GM19193 (cell line): ENCODE results near the gene RPUSD4.
A peak's percentile ranks its signal among the peaks of the same experiment; 100 is the strongest.

Experiments used
- POLR2A ChIP-seq: IDR thresholded peaks from 4 replicates; pipeline ENCODE4 v1.6.1; 2011; ENCODE audit not compliant: insufficient read depth, insufficient read length; ENCODE audit errors: extremely low read depth

The RPUSD4 gene

DNA sequence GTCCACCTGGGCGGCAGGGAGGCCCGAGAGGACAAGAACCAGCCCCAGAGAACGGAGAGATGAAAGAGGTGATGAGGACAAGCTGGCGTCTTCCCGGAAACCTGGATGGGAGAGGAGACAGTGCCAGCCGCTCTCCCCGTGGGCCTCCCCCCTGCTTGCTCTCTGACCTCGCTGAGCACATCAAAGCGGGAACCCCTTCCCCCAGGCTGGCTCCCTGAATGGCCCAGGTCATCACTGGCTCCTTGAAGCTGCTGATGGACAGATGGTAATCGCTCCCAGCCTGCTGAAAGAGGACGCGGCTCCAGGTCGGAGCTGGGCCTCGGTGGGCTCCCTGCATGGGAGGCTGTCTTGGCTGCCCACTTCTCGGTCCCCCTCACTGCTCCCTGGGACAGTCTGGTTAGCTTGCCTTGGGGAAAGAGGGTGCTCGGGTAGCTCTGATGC is 18.4 kb downstream of the RPUSD4 start:
- TF ChIP-seq POLR2A: no peak

DNA sequence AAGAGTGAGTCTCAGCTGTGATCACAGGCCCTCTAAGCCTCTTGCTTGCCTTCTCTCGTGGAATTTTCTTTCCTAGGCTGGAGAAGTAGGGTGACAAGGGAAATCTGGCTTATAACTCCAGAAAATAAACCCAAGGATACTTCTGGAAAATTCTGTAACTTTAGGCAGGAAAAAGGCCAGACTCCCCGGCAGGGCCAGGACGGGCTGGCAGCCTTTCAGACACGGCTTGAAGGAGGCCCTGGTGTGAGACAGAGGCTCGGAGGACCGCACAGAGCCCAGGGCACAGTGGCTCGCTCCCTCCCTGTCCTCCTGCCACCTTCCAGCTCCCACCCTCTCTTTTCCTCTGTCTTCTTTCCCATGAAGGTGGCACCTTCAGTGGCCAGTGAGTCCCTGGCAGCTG is 19.1 kb downstream of the RPUSD4 start:
- no peak for TF ChIP-seq POLR2A

DNA sequence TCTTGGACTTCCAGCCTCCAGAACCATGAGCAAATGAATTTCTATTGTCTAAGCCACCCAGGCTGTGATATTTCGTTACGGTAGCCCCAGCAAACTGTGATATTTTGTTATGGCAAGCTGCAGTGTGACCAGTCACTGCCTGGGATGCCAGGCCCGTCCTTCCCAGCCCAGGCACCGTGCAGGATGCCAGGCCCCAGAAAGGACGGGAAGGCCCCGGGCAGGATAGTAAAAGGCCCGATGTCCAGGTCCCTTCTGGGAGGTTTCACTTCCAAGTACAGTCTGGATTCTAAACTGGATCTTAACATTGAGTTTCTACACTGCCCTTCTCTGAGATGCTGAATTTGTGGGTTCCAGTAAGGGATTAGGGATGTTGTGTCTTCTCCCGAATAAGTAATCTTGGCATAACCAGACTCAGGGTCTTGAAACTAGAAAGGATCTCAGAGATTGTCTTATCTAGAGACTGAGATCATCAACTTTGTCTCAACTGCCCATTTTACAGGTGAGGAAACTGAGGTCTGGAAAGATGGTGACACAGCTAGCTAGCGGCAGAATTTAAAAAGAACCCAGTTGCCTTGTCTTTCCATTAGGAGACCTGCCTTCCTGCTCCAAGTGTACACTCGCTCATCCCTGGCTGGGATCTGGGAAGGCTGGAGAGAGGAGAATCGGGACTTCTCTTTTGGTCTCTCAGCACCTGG is 19.9 kb downstream of the RPUSD4 start:
- no peak for TF ChIP-seq POLR2A

DNA sequence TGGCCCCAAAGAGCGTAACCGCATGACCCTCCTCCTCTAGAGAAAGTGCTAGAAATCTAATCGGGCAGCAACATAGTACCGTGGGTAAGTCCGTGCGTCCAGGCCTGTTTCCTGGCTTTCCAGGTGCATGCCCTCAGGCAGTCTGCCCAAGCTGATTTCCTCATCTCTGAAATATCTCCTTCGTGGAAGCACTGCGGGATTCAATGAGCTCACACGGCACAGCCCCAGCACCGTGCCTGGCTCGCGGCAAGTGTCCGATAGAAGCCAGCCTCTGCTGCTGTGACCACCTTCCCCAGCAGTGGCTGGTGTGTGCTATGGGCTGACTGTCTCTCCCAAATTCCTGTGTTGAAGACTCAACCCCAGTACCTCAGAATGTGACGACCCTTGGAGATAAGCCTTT is 20.7 kb downstream of the RPUSD4 start:
- no peak for TF ChIP-seq POLR2A

DNA sequence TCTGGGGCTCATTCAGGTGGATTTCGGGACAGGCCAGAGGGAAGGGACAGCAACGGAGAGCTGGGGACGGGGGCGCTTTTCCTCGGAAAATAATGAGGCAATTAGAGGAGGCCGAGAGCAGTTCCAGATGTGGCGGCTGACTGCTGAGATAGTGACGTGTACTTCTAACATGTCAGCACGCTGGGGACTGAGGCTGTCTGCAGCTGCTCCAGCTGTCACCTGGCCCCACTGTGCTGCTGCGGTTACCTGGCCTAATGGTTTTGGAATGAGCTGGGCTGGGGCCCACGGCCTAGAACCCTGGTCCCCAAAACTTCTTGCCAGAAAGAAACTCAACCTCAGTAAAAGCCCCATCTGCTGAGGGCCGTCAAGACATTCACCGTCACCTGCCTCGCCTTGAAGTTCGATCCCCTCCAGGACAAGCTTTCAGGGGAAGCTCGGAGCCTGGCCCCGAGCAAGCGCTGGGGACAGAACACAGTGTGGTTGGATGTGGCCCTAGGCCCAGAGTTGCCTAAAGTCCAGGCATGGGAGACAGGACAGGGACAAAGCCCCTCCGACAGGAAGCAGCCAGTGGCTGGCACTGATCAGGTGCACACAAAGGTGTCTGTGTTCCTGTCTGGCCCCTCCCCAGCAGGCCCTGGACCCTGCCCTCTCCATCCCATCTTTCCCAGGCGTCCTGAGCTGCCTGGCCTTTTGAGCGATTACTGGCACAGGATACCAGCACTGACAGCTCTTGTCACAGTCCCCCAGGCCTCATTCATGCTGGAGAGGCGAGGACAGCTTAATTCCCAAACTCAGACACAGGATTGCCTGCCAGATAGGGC is 22.1 kb downstream of the RPUSD4 start:
- no peak for TF ChIP-seq POLR2A

DNA sequence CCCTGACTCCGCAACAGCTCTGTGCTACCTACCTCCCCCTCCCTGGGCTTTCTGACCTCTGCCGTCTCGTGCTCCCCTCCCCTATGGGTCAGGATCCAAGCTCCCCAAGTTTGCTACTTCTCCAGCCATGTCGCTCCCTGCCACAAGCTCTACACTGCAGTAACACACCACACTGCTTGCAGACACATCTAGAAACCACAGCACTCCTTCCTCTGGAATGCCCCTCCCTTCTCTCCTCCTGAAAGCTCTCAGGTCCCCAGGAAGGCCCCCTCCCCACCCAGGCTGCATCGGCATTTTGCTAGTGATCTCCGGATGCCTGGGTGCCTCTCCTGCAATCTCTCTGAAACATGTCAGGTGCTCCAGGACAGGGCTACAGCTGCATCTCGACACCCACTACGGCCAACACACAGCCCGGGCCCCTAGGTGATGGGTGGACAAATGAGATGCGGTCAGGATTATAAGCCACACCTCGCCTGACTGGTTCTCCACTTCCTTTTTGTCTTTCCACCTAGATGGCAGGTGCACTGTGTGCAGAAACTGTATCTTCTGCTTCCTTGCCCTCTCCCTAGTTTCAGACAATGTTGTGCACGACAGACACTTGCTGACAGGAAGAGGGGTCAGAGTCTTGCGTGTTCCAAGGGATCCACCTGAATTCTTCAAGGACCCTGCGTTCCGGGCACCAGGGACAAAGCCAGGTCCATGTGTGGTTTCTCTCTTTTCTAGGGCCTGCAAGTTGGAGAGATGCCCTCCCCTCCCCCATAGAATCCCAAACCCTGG is 22.9 kb downstream of the RPUSD4 start:
- peak; percentile 30 for TF ChIP-seq POLR2A

DNA sequence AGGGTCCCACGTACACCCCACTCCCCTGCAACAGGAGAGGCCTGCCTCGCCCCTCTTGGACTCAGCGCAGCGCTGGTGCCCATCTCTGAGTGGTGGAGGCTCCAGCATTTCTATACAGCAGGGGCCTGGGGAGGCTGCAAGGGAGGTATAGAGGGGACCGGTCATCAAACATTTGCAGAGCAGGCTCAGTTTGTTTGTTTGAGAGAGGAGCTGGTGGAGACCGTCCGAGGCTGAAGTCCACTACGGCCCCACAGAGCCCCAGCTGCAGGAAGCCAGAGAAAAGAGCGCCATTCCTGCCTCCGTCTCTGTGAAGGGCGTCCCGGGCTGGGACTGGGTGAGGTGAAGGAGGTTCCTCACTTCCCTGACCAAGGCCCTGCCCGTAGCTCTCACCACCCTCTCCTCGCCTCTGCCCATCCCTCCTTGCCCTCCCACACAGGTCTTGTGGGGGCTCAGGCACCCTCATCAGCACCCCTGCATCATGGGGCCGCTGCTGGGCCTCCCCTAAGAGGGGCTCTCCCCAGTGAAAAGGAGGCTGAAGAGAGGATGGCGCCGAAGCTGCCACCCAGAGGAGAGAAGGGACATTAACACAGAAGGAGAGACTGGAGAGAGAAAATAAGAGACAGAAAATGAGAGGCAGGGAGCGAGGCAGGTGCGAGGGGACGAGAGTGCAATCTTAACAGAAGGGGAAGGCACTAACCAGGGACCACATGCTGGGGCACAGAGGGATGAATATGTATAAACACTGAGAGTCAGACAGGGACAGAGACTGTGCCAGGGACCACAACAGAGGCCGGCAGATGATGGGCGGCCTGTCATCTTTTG is 24.5 kb downstream of the RPUSD4 start:
- no peak for TF ChIP-seq POLR2A

DNA sequence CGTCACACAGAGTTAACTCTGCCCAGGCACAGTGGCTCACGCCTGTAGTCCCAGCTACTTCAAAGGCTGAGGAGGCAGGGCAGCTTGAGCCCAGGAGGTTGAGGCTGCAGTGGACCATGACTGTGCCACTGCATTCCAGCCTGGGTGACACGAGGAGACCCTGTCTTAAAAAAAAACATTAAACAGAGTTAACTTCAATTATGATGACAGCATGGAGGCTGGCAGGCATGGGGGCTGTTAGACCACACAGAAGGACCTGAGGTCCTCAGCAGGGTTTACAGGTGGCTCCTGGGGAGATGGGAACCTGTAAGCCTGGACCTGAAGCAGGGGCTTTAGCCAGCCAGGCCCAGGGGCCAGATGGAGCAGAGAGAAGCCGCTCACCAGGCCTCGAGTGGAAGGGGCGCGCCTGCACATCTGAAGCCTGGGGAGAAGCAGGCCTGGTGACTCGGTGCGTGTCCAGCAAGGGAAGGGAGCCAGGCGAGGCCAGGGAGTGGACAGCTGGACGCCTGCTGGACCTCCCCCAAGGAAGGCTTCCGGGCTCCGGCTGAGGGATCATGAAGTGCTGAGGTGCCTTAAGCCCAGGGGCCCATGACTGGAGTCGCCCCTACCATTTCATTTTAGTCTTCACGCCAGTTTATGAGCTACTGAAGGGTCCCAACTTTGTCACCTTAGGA is 25.3 kb downstream of the RPUSD4 start:
- TF ChIP-seq POLR2A: no peak

DNA sequence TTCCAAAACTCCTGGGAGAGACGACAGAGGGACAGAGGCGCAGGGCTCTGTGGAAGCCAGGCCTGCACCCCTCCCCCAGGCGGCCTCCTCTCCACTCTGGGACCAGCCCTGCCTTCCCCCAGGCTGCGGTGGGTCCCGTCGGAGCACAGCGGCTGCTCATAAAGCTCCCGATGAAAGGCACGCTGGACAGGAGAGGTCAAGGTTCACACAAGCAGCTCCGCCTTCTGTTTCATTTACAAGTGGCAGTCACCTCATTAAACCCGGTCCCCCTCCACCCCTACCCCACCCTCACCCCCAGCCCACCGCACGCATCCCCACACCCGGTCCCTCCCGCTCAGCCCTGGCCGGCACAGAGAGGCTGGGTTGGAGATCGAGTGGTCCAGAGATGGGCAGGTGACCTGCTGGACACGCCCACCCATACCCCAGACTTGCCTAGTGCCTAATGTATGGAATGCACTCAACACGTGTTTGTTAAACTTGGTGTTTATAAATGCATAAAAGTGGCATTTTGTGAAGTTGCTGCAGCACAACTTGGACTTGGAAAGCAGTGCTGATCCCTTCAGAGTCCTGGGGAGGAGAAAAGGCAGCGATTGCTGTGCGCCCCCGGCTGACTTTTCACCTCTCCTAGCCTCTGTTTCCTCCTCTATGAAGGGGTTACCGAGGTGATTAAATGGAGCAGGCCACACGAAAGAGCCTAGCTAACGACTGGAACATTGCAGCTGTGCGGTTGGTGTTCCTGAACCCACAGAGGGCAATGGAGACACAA is 26.0 kb downstream of the RPUSD4 start:
- TF ChIP-seq POLR2A: no peak

DNA sequence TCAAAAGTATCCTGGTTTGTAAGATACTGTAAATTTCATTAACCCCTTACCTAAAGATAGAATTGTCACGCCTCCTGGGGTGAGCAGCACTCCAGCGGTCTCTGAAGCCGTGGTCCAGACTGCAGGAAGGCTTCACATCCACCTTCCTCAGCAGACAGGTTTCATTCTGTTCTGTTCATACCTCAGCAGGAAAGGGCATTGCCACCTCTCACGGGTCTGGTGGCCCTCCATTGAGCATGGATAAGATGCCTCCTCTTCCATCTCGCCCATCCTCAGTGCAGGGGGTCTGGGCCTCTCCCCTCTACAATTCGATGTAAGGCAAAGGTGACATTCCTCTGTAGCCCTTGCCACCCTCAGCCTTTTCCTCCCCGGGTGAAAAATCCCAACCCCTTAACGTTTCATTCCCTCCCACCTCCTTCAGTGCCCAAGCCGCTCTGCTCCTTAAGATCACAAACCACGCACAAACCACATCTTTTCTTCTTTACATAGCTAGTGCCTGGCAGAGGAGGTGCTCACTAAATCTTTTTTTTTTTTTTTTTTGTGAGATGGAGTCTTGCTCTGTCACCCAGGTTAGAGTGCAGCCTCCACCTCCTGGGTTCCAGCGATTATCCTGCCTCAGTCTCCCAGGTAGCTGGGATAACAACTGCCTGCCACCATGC is 28.5 kb downstream of the RPUSD4 start:
- no peak for TF ChIP-seq POLR2A

DNA sequence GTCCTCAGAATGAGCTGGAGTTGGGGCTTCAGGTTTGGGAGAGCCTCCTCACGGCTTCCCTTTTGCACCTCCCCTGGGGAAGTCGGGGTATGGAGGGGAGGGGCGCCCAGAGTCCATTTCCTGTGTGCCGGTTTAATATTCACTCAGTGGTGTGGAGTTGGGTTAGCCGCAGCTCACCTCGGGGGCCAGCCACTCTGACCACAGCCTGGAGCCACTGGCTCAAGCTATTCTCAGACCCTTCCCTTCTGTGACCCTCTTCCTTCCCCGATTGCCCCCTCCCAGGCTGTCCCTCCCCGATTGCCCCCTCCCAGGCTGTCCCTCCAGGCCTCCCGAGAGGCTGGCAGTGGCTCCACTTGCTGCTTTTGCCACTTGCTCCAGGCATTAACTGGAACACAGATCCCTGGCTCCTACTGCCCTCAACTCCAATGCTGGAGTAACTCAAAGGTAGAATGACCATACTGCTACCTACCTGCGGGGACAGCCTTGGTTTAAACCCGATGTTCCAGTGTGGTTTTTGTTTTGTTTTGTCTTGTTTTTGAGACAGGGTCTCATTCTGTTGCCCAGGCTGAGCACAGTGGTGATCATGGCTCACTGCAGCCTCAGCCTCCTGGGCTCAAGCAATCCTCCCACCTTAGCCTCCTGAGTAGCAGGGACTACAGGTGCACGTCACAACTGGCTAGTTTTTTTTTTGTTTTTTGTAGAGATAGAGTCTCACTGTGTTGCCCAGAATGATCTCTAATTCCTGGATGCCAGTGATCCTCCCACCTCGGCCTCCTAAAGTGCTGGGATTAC is 29.3 kb downstream of the RPUSD4 start:
- no peak for TF ChIP-seq POLR2A

DNA sequence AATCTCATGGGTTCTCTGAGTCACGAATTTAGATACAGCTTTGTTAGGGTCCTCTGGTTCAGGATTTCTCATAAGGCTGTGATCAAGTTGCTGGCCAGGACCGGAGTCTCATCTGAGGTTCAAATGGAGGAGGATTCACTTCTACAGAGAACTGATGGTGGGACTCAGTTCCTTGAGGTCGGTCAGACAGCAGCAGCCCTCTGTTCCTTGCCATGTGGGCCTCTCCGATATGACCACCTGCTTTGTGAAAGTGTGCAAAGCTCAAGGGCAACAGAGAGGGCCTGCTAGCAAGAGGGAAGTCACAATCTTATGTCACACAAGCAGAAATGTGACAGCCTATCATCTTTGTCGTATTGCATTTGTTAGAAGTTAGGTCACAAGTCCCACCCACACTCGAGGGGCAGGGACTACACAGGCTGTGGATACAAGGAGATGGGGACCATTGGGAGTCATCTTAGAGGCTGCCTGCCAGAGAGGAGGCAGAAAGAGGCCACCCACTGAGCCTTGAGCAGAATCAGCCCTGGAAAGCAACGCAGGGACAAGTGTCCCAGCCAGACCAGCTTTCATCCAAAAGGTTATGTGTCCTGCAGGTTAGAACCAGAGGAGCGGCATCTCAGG is 34.5 kb downstream of the RPUSD4 start:
- TF ChIP-seq POLR2A: no peak
